ENCODE results near the gene ZSWIM6.

Gene ZSWIM6

DNA sequence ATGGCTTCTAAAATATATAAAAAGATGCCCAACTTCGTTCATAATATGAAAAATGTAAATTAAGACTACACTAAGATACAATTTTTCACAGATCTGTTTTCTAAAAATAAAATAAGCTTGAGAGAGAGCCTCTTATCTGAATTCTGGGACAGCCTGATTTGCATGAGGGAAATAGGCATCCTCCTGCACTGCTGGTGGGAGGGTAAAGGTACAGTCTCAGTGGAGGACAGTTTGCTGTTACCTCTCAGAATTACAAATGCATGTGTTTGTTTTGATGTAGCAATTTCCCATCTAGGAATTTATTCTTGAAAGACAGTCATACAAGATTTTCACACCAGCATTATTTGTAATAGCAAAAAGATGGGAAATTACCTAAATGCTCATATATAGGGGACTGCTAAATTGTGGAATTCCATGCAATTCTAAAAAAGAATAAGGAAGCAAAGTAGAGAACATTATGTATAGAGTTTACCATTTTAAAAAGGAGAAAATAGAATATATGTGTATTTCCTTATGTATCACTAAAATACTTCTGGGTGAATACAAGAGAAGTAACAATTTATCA lies 75.7 kb downstream of the ZSWIM6 start:
- TF ChIP-seq, protein P1, sequence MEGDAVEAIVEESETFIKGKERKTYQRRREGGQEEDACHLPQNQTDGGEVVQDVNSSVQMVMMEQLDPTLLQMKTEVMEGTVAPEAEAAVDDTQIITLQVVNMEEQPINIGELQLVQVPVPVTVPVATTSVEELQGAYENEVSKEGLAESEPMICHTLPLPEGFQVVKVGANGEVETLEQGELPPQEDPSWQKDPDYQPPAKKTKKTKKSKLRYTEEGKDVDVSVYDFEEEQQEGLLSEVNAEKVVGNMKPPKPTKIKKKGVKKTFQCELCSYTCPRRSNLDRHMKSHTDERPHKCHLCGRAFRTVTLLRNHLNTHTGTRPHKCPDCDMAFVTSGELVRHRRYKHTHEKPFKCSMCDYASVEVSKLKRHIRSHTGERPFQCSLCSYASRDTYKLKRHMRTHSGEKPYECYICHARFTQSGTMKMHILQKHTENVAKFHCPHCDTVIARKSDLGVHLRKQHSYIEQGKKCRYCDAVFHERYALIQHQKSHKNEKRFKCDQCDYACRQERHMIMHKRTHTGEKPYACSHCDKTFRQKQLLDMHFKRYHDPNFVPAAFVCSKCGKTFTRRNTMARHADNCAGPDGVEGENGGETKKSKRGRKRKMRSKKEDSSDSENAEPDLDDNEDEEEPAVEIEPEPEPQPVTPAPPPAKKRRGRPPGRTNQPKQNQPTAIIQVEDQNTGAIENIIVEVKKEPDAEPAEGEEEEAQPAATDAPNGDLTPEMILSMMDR (IDR thresholded peaks at IDR 0.05; ENCODE audit: low read length), result no peak
- no peak for TF ChIP-seq EZH2 (IDR thresholded peaks at IDR 0.05; ENCODE audit: borderline replicate concordance, low read length)
- no peaks in the 10 kb centered on the region for H3F3A ChIP-seq (ENCODE audit: insufficient read depth, low read length)
- H3K36me3 ChIP-seq (ENCODE audit: insufficient read depth, low read length), result no peaks in the 10 kb centered on the region
- H3K27ac ChIP-seq (ENCODE audit: low read depth, low read length, poor library complexity, severe bottlenecking), result no peak overlapping the region
- H2AFZ ChIP-seq (ENCODE audit: low read length), result no peak overlapping the region
- no peak overlapping the region for H3K4me3 ChIP-seq (ENCODE audit: low read depth, low read length, poor library complexity, severe bottlenecking)
- H3K4me2 ChIP-seq (ENCODE audit: low read length), result no peak overlapping the region
- peaks cover 10% of the 10 kb centered on the region for H3K4me1 ChIP-seq (ENCODE audit: insufficient read depth, low read length, severe bottlenecking)
- 0 out of 2 replicates have a peak, but pooled peaks cover 4% of the 10 kb centered on the region for H4K20me1 ChIP-seq (ENCODE audit: insufficient read depth, low read length)
- no peaks in the 10 kb centered on the region for H3K27me3 ChIP-seq (ENCODE audit: insufficient read depth, low read length)
- no peaks in the 10 kb centered on the region for H3K9me3 ChIP-seq (ENCODE audit: low read length)
- H3K9ac ChIP-seq (ENCODE audit: low read length), result no peak overlapping the region
- H3K9me2 ChIP-seq (ENCODE audit: low read depth, low read length), result no peaks in the 10 kb centered on the region
- H3K79me2 ChIP-seq (ENCODE audit: insufficient read depth, low read length), result no peaks in the 10 kb centered on the region

DNA sequence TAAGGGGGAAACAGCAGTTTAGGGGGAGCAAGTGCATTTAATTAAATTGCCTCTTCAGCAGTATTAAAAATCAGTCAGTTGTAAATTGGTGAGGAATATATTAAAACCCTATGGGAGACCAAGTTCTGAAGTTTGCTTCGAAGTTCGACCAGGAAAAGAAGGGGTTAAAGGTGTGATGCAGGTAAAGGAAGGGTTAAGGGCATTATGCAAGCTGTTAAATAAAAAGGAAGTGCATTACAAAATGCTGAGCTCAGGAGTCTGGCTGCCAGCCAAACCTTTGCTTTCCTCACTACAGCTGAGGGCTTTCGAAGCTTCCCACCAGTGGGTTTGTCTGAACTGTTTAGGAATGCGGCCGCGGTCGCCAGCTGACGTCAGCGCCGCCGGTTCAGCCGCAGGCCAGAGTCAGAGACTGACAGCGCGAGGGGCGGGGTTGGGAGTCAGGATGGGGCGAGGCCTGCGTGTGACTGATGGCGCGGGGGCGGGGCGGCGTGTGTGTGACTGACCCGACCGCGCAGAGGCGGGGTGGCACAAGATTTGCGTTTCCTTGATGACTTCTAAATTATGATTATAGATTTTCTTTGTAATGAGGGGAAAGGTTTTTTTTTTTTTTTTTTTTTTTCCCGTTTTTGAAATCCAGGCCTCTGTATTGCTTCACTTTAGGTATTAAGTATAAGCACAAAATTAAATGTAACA lies 76.6 kb downstream of the ZSWIM6 start:
- Histone ChIP-seq H3K4me1 (ENCODE audit: insufficient read depth, low read length, severe bottlenecking) (peaks cover 10% of the 10 kb centered on the region), H3K4me3 (ENCODE audit: low read depth, low read length, poor library complexity, severe bottlenecking) (peak overlapping the region; percentile 22), H3K9me3 (ENCODE audit: low read length) (no peaks in the 10 kb centered on the region), H3F3A (ENCODE audit: insufficient read depth, low read length) (no peaks in the 10 kb centered on the region), H3K36me3 (ENCODE audit: insufficient read depth, low read length) (no peaks in the 10 kb centered on the region), H3K4me2 (ENCODE audit: low read length) (peak overlapping the region; percentile 45; the same call in 1 of the 2 replicates), H3K9ac (ENCODE audit: low read length) (no peak overlapping the region), H2AFZ (ENCODE audit: low read length) (no peak overlapping the region), H3K27me3 (ENCODE audit: insufficient read depth, low read length) (no peaks in the 10 kb centered on the region), H3K79me2 (ENCODE audit: insufficient read depth, low read length) (no peaks in the 10 kb centered on the region), H4K20me1 (ENCODE audit: insufficient read depth, low read length) (0 out of 2 replicates have a peak, but pooled peaks cover 4% of the 10 kb centered on the region), H3K27ac (ENCODE audit: low read depth, low read length, poor library complexity, severe bottlenecking) (no peak overlapping the region), H3K9me2 (ENCODE audit: low read depth, low read length) (no peaks in the 10 kb centered on the region)
- TF ChIP-seq EZH2 (IDR thresholded peaks at IDR 0.05; ENCODE audit: borderline replicate concordance, low read length), result no peak
- TF ChIP-seq, protein P1 (IDR thresholded peaks at IDR 0.05; ENCODE audit: low read length), result no peak

DNA sequence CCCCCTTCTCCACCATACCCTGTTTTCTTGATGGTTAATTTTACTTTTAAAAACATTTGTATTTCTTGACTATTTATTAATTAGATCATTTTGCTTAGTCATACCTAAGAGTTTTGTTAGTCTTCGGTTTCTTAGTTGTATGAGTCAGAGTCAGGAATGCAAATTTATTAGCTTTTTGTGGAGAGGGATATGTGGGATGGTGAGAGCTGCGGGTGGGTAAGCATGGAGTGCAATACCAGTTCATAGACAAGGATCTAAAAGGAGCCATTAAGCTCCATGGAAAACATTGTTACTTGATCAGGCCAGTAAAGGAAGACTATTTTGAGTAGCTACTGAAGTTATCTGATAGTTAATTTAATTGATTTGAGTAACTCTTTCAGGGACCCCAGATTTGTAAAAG lies 77.5 kb downstream of the ZSWIM6 start:
- Histone ChIP-seq H3K4me2 (ENCODE audit: low read length) (no peak overlapping the region), H3K4me3 (ENCODE audit: low read depth, low read length, poor library complexity, severe bottlenecking) (no peak overlapping the region), H4K20me1 (ENCODE audit: insufficient read depth, low read length) (0 out of 2 replicates have a peak, but pooled peaks cover 4% of the 10 kb centered on the region)

More for the DNA sequence above, 77.5 kb downstream of the ZSWIM6 start:
- no peak overlapping the region for H3K9ac ChIP-seq (ENCODE audit: low read length)
- no peaks in the 10 kb centered on the region for H3K36me3 ChIP-seq (ENCODE audit: insufficient read depth, low read length)
- H3K9me2 ChIP-seq (ENCODE audit: low read depth, low read length), result no peaks in the 10 kb centered on the region
- H3K27ac ChIP-seq (ENCODE audit: low read depth, low read length, poor library complexity, severe bottlenecking), result no peak overlapping the region
- H3K27me3 ChIP-seq (ENCODE audit: insufficient read depth, low read length), result no peaks in the 10 kb centered on the region
- H3K9me3 ChIP-seq (ENCODE audit: low read length), result no peaks in the 10 kb centered on the region
- H2AFZ ChIP-seq (ENCODE audit: low read length), result no peak overlapping the region
- TF ChIP-seq EZH2 (IDR thresholded peaks at IDR 0.05; ENCODE audit: borderline replicate concordance, low read length), result no peak
- TF ChIP-seq, protein P1 (IDR thresholded peaks at IDR 0.05; ENCODE audit: low read length), result no peak
- H3F3A ChIP-seq (ENCODE audit: insufficient read depth, low read length), result no peaks in the 10 kb centered on the region
- H3K4me1 ChIP-seq (ENCODE audit: insufficient read depth, low read length, severe bottlenecking), result peaks cover 10% of the 10 kb centered on the region
- no peaks in the 10 kb centered on the region for H3K79me2 ChIP-seq (ENCODE audit: insufficient read depth, low read length)
